Activated gamma-delta T cell (primary cell): ENCODE measurements around the gene KRTAP10-3.

Source experiments
- DNase-seq: peaks from one replicate; lab custom pipeline; 2025; lab: John Stamatoyannopoulos, UW

The KRTAP10-3 gene

DNA sequence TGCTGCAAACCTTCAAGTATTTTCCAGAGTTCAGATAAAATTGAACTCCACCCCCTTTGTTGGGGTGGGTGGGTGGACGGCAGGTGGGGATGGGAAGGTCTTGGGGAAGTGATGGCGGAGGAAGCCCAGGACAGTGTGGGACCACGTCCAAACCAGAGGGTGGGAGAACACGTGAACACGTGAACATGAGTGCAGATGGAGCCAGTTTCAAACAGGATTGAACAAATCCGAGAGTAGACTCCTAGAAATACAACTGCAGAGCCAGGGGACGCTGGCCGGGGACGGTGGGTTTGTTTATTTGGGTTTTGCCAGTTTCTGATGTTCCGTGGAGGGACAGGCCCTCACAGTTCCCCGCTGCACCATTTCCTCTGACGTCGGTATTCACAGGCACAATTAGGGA lies 10.2 kb downstream of the KRTAP10-3 start:
- no peak for DNase-seq

GRCh38 chr21:44547656-44548331 lies 10.8 kb downstream of the KRTAP10-3 start:
- DNase-seq = no peak

DNA sequence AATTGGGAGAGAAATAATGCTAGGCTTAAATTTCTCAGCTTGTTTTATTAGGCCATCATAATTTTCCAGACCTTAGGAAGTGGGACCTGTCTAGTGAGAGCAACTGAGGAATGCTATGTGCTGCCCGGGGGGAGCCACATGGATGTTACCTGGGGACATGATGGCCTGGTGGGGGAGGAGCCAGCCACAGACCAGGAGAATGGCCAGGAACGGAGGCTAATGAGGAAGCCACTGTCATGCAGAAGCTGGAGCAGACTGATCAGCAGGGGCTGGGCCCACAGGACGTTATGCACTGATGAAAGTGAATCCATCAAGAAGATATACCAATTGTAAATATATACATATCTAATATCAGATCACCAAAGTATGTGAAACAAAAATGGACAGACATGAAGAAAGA lies 14.0 kb downstream of the KRTAP10-3 start:
- no peak for DNase-seq

GRCh38 chr21:44542716-44543115 lies 15.9 kb downstream of the KRTAP10-3 start:
- no peak for DNase-seq

DNA sequence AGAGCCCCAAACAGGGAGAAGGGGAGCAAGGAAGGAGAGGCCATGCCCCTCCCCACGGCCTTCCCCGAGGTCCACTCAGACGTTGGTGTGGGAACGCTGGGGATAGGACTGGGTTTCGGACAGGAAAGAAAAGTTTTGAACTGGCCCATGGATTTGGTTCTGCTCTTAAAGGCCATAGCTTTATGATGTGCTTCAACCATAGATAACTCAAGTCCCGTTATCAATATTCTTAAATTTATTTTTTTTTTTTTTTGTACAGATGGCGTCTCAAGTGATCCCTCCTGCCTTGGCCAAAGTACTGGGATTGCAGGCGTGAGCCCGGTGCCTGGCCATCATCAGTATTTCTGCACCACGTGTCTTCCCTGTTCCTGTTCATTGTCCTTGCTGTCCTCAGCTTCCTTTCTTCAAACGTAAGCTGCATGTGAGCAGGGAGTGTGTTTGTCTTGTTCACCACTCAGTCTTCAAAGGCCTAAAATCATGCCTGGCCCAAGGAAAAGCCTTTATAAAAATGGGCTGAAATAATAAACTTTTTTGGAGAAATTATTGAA lies 17.8 kb downstream of the KRTAP10-3 start:
- DNase-seq = no peak

DNA sequence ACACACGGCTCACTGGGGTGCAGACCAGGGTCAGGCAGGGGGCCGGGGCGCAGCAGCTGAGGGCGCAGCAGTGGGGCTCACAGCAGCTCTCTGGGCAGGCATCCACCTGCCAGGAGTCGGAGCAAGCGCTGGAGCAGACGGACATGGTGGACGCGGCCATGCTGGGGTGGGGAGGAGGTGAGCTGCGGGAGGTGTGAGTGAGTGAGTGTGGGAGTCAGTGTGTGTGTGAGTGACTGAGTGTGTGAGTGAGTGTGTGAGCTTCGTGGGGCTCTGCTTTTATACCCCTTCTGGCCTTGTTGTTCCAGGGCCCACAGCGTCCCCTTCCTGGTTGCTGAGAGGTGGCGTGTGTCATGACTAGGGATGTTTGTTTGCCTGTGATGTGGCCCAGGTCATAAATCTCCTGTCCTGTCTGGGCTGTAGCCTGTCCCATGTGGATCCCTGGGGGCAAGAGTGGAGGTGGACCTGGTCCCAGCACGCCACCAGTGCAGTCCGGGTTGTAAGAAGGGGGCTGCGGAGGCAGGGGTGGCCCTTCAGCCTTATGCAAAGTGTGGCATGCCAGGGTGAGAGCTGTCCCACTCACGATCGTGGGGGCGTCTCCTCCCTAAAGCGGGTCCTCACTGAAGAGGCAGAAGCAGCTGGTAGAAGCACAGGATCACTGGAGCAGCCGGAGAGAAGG lies 18.5 kb downstream of the KRTAP10-3 start, which contains the start of gene KRTAP10-1:
TSS of gene KRTAP10-1 (minus strand) at position 205 of the 676 bp plus-strand sequence. CDS start at position 160, 45 bp downstream.
- DNase-seq = no peak

DNA sequence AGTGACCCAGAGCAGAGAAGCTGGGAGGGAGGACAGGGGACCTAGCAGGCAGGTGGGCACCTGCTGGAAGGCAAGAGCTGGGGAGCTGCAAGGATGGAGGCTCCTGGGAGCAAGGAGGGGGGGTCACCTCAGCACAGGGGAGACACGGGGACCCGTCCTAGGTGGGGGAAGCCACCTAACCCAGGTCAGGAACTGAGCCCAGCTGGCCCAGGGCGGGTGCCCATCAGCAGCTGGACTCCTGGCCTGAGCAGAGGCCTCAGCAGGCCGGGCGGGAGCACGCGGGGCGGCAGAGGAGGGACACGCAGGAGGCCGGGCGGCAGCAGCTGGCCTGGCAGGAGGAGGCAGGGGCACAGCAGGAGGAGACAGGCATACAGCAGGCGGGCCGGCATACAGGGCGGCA lies 19.5 kb downstream of the KRTAP10-3 start:
- DNase-seq = no peak

DNA sequence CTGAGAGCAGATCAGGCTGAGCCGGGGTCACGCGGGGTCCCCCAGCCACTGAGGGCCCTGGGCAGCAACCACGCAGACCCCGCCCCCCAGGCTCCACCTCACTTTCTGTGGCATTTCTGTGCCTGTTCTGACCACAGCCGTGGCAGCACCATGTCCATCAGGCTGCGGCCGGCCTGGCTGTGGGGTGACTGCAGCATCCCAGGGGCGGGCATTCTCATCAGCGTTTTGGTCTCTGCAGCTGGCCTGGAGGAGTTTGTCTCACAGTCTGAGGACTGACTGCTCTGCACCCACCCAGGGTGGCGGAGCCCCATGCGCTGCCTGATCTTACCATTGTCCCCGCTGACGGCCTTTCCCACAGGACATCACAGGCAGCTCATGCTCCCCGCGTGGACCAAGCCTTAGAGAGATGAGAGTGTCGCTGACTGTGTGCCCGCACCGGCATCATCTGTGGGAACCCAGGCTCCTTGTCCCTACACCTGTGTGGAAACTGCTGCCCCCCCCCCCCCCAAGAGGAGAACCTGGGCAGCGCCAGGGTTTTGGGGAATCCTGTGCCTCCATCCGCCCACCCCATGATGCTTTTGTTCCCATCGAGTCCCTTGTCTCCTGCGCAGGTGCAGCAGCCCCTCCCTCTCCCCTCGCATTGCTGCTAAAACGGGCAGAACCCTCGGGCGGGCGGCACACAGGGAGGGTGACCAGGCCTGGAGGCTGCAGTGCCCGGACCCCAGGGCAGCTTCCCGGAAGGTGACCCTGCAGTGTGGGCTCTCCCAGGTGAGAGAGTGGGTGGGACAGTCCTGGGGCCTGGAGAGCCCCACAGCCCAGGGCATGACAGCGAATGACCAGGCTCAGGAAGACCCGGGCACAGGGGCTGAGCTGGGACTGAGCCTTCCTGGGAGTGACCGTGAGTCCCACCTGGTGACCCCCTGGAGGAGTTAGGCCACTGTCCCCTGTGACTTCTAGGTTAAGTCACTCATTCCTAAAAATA lies 20.4 kb downstream of the KRTAP10-3 start:
- DNase-seq = no peak

DNA sequence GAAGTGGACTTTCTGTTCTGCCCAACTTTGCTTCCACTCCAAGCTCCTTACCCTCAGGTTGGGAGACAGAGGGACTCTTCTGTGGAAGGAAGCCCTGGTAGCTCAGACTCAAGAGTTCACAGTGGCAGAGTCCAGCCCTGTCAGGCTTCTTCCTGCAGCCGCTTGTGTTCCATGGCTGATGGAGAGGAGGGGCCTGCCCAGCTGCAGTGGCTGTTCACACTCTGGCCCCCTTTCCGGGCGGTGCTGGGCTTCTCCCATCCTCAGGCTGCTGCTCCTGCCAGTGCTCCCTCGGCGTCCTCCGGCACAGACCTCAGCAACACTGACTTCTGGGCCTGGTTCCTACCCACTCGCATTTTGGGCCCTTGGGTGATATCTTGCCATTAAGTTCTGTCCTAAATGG lies 22.6 kb downstream of the KRTAP10-3 start:
- no peak for DNase-seq

DNA sequence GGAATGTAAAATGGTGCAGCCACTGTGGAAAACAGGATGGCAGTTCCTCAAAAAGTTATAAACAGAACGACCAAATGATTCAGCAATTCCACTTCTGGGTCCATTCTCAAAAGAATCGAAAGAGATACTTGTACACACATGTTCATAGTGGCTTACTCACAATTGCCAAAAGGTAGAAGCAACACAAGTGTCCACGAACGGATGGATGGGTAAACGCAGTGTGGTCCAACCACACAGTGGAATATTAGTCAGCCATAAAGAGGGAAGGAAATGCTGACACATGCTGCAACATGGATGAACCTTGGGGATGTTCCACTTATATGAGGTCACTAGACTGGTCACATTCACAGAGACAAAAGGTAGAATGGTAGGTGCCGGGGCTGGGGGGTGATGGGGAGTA lies 23.9 kb downstream of the KRTAP10-3 start:
- no peak for DNase-seq

GRCh38 chr21:44533891-44534627 lies 24.5 kb downstream of the KRTAP10-3 start:
- DNase-seq = no peak

DNA sequence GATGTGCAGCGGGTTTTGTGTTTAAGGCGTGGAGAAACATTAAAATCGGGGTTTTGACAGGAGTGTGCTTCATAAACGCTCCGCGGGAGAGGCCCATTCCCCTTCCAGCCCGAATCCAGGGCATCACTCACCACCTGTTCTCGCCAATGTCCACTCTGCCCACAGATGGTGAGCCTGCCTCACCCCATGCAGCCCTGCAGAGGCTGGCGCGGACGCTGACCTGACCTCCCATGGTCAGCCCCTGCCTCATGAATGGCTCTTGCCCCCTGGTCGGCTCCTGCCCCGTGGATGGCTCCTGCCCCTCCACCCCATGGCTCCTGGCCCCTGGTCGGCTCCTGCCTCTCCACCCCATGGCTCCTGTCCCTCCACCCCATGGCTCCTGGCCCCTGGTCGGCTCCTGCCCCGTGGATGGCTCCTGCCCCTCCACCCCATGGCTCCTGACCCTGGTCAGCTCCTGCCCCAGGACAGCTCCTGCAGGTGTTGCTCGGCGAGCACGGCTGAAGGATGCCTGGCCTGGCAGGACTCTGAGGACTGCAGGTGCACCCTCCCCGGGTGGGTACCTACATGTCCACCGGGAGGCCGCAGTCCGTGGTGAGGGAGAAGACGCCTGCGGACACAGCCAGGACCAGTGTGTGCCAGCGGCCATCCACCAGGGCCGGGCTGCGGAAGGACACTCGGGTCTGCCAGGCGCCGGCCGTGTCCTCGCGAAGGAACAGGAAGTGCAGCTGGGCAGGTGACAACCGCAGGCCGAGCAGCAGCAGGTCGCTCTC lies 25.3 kb downstream of the KRTAP10-3 start:
- DNase-seq = no peak

GRCh38 chr21:44532712-44533111 lies 25.9 kb downstream of the KRTAP10-3 start:
- no peak for DNase-seq

GRCh38 chr21:44531606-44532564 lies 26.7 kb downstream of the KRTAP10-3 start:
- DNase-seq = no peak

- no peak for DNase-seq
Observed at GRCh38 chr21:44530903-44531605, 27.5 kb downstream of the KRTAP10-3 start.

- DNase-seq = no peak
Observed at GRCh38 chr21:44530221-44530902, 28.2 kb downstream of the KRTAP10-3 start.

GRCh38 chr21:44529503-44530125 lies 29.0 kb downstream of the KRTAP10-3 start:
- no peak for DNase-seq

DNA sequence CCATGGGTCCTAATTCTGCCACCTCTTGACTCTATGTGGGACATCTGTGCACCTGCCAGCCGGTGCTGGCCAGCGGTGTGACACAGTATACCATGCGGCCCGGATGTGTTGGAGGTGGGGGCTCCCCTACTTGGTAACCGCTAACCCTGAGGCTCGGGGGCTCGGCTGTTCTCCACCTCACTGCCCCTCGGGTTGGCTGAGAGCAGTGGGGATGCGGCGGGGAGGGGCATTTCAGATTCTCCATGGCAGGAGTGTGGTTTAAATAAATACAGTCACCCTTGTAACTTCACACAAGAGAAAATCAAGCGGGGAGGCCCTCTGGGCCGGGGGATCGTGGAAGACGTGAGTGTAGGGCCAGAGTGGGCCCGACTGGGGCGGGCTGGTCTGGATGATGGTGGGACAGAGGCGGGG lies 29.6 kb downstream of the KRTAP10-3 start:
- DNase-seq = no peak
